ENCODE data around the gene TMEM52. TPM values are rescaled to one million over a fixed set of nuclear protein-coding genes. Genes with fewer than 3 reads are reported as not detected.

The TMEM52 gene
- total and polyA plus RNA-seq, 2 of the 13 experiments (the other 11 are each of a cell fraction or from before 2014, with no cell fraction given) = 13.2 to 18.7 TPM

DNA sequence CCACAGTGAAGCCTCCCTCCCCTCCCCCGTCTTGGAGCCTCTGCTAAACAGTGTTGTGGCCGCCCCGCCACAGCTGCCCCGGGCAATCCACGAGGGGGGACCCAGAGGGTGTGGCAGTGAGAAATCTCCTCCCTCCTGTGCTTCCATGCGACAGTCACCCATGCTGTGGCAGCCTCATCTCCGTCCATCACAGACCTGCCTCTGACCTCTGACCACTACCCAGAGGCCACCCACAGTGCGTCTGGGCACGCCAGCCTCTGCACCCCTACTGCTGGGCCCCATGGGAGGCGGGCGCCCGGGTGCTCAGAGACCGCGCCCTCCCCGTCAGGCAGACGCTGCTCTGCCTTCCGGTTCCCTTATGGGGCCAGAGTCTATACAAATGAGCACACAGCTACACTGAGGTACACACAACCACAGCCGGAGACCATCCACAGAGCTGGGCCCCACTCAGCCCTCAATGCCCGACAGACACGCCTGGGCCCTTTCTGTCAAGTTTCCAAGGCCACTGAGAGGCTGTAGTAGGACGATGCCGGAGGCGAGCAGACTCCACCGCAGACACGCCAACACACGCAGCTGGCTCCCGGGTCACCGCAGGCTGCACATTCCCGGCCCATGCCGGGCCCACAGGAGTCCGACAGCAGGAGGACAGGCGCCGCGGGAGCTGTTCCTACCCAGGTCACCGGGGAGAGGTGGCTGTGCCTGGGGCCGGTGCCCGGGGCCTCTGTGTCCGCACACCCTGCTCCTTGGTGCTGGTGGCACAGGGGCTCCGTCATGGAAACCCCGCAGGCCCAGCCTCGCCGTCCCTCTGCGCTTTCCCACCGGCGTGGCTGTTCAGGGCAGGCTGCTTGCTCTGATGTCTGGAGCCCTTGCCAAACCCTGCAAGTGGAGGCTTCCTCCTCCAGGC is 23.9 kb upstream of the TMEM52 start (continued):
- TF ChIP-seq ZNF777 (CRISPR knock-in tag; IDR thresholded peaks at IDR 0.05) (peak; percentile 78), ZNF776 (CRISPR knock-in tag; IDR thresholded peaks at IDR 0.05) (peak; percentile 66; the same call in 1 of the 2 replicates), CBFB (CRISPR knock-in tag; IDR thresholded peaks at IDR 0.05) (peak; percentile 74), AKAP8 (CRISPR knock-in tag; IDR thresholded peaks at IDR 0.05) (no peak), ZMYM4 (CRISPR knock-in tag; IDR thresholded peaks at IDR 0.05) (peak; percentile 49), RBAK (CRISPR knock-in tag; IDR thresholded peaks at IDR 0.05) (no peak), ZSCAN25 (CRISPR knock-in tag; IDR thresholded peaks at IDR 0.05) (peak; percentile 95), MED13 (CRISPR knock-in tag; IDR thresholded peaks at IDR 0.05) (peak; percentile 70), ZNF430 (CRISPR knock-in tag; IDR thresholded peaks at IDR 0.05) (peak; percentile 49; the same call in 1 of the 2 replicates), ZNF33A (CRISPR knock-in tag; IDR thresholded peaks at IDR 0.05; ENCODE audit: borderline replicate concordance) (no peak)
- TF ChIP-seq, protein P1, sequence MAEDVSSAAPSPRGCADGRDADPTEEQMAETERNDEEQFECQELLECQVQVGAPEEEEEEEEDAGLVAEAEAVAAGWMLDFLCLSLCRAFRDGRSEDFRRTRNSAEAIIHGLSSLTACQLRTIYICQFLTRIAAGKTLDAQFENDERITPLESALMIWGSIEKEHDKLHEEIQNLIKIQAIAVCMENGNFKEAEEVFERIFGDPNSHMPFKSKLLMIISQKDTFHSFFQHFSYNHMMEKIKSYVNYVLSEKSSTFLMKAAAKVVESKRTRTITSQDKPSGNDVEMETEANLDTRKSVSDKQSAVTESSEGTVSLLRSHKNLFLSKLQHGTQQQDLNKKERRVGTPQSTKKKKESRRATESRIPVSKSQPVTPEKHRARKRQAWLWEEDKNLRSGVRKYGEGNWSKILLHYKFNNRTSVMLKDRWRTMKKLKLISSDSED (CRISPR knock-in tag; IDR thresholded peaks at IDR 0.05) = no peak
- TF ChIP-seq, protein P2, sequence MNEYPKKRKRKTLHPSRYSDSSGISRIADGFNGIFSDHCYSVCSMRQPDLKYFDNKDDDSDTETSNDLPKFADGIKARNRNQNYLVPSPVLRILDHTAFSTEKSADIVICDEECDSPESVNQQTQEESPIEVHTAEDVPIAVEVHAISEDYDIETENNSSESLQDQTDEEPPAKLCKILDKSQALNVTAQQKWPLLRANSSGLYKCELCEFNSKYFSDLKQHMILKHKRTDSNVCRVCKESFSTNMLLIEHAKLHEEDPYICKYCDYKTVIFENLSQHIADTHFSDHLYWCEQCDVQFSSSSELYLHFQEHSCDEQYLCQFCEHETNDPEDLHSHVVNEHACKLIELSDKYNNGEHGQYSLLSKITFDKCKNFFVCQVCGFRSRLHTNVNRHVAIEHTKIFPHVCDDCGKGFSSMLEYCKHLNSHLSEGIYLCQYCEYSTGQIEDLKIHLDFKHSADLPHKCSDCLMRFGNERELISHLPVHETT (CRISPR knock-in tag; conservative IDR thresholded peaks at IDR 0.05) = 0 out of 2 replicates have a peak, but pooled peaks have one; percentile 26
- TF ChIP-seq, protein P3, sequence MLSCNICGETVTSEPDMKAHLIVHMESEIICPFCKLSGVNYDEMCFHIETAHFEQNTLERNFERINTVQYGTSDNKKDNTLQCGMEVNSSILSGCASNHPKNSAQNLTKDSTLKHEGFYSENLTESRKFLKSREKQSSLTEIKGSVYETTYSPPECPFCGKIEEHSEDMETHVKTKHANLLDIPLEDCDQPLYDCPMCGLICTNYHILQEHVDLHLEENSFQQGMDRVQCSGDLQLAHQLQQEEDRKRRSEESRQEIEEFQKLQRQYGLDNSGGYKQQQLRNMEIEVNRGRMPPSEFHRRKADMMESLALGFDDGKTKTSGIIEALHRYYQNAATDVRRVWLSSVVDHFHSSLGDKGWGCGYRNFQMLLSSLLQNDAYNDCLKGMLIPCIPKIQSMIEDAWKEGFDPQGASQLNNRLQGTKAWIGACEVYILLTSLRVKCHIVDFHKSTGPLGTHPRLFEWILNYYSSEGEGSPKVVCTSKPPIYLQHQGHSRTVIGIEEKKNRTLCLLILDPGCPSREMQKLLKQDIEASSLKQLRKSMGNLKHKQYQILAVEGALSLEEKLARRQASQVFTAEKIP (CRISPR knock-in tag; IDR thresholded peaks at IDR 0.05; ENCODE audit: borderline replicate concordance) = 0 out of 2 replicates have a peak, but pooled peaks have one; percentile 23
- TF ChIP-seq, protein P4, sequence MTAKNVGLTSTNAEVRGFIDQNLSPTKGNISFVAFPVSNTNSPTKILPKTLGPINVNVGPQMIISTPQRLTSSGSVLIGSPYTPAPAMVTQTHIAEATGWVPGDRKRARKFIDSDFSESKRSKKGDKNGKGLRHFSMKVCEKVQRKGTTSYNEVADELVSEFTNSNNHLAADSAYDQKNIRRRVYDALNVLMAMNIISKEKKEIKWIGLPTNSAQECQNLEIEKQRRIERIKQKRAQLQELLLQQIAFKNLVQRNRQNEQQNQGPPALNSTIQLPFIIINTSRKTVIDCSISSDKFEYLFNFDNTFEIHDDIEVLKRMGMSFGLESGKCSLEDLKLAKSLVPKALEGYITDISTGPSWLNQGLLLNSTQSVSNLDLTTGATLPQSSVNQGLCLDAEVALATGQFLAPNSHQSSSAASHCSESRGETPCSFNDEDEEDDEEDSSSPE (CRISPR knock-in tag; IDR thresholded peaks at IDR 0.05) = peak; percentile 83
- TF ChIP-seq, protein P5, sequence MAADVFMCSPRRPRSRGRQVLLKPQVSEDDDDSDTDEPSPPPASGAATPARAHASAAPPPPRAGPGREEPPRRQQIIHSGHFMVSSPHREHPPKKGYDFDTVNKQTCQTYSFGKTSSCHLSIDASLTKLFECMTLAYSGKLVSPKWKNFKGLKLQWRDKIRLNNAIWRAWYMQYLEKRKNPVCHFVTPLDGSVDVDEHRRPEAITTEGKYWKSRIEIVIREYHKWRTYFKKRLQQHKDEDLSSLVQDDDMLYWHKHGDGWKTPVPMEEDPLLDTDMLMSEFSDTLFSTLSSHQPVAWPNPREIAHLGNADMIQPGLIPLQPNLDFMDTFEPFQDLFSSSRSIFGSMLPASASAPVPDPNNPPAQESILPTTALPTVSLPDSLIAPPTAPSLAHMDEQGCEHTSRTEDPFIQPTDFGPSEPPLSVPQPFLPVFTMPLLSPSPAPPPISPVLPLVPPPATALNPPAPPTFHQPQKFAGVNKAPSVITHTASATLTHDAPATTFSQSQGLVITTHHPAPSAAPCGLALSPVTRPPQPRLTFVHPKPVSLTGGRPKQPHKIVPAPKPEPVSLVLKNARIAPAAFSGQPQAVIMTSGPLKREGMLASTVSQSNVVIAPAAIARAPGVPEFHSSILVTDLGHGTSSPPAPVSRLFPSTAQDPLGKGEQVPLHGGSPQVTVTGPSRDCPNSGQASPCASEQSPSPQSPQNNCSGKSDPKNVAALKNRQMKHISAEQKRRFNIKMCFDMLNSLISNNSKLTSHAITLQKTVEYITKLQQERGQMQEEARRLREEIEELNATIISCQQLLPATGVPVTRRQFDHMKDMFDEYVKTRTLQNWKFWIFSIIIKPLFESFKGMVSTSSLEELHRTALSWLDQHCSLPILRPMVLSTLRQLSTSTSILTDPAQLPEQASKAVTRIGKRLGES (CRISPR knock-in tag; IDR thresholded peaks at IDR 0.05; ENCODE audit: borderline replicate concordance) = no peak
